ENCODE results near the gene RELB.

DNA sequence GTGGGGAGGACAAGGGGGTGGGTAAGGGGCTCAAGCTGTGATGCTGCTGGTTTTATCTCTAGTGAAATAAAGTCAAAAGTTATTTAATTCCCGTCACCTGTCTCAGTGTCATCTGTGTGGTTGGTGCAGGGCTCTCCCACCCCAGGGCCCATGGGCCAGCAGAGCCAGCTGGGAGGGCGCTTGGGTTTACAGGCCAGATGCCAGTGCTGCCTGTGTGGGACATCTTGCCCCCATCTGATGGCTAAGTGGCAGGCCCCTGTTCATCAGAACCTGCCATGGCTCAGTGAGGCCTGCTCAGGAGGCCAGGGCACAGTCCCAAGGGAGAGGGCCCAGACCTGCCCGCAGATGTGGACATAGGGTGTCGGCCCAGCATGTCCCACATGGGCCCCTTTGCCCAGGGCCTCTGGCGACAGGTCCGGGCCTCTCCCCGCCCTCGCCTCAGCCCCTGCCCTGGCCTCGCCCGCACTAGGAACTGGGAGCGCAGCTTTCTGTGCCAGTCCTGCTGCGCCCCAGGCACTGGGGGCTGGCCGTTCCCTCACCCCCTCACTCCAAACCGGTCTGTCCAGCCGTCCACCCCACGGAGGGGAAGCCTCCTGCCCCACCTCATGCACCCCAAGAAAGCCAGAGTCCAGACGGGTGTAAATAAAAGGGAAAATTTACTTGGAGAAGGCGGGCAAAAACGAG is 69.7 kb downstream of the RELB start:
- TF ChIP-seq CTCF (IDR thresholded peaks at IDR 0.05; ENCODE audit: insufficient read depth, low read length, poor library complexity, severe bottlenecking) (no peak), EZH2phosphoT487 (conservative IDR thresholded peaks at IDR 0.05; ENCODE audit: low read length) (no peak)
